ENCODE measurements around the gene WWC1.

WWC1 gene

DNA sequence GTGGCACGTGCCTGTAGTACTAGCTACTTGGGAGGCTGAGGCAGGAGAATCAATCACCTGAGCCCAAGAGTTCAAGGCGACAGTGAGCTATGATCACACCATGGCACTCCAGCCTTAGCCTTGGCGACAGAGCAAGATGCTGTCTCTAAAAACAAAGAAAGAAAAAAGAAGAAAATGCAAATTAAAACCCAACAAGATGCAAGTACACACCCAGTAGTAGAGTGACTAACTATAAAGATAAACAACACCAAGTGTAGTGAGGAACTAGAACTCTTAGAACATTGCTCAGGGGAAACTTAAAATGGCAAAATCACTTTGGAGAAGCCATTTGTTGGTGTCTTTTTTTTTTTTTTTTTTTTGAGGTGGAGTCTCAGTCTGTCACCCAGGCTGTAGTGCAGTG lies 160.1 kb downstream of the WWC1 start:
- DNase-seq: no peak

DNA sequence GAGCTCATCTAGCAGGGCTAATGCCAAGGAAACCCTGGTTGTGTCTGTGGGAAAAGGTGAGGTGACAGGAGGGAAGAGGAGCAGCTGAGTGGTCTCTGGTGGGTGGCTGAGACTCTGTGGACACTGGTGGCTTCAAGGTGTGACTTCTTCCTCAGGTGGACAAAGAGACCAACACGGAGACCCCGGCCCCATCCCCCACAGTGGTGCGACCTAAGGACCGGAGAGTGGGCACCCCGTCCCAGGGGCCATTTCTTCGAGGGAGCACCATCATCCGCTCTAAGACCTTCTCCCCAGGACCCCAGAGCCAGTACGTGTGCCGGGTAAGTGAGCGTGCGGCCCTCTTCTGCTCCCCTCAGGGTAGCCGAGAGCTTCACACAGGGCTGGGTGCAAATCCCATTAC lies 163.8 kb downstream of the WWC1 start:
- no peak for DNase-seq

DNA sequence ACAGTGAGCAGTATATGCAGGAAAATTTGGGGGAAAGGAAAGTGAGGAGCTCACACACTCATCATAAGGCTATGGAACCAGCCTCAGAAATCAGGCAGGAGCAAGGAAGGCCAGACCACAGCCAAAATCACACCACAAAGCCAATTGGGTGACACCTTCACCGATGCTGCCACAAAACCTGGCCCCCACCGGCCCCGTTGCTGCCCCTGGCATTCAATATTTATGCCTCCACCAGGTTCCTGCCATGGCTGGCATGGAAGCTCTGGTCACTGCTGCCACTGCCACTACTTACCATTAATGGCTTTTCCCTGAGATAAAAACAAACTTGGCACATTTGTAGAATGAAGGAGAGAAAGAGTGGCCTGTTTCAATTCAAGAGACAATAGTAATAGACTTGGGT lies 166.1 kb downstream of the WWC1 start:
- DNase-seq: no peak

DNA sequence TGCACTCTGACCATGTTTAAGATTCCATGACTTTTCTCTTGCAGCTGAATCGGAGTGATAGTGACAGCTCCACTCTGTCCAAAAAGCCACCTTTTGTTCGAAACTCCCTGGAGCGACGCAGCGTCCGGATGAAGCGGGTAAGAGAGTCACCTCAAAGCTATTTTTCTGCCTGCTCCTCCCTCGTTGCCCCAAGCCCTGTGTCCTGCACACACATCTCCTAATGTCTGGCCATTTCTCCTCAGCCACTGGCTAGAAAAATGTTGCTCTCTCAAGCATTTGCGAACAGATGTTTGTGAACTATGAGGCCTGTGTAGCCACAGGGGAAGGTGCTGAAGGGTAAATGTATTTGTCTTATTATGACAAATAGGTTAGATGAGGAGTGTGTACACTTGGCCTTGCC lies 169.2 kb downstream of the WWC1 start:
- no peak for DNase-seq

DNA sequence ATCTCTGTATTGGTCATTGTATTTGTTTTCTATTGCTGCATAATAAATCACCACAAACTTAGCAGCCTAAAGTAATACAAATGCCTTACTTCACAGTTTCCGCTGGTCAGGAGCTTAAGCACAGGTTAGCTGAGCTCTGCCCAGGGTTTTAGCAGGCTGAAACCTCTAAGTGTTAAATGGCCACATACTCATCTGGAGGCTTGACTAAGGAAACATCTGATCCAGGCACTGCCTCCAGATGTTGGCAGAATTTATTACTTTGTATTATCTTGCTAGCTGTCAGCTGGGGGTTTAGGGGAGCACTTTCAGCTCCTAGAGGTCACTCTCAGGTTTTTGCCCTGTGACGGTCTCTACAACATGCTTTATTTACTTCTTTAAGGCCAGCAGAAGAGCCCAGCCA lies 171.6 kb downstream of the WWC1 start:
- no peak for DNase-seq

DNA sequence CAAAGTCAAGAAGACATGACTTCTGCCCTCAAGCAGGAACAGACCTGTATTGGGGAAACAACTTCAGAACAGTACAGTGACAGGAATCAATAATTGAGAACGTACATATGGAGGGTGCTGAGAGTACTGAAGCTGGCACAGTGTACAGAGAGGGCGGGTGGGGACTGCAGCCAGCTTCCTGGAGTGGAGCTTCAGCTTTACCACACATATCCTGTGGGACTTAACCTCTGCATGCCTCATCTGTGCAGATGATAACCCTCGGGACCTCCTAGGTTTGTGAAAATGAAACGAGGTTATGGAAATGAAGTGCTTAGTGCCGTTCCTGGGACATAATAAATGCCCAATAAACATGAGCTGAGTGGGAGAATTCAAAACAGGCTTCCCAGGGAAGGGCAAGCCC lies 172.8 kb downstream of the WWC1 start:
- no peak for DNase-seq

DNA sequence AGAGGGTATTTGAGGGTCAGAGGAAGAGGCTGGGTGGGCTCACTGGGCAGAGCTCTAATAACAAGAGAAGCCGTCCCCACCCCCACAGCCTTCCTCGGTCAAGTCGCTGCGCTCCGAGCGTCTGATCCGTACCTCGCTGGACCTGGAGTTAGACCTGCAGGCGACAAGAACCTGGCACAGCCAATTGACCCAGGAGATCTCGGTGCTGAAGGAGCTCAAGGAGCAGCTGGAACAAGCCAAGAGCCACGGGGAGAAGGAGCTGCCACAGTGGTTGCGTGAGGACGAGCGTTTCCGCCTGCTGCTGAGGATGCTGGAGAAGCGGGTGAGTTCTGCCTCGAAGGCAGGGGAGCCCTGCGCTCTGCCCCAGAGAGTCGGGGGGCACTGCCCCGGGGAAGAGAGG lies 173.2 kb downstream of the WWC1 start:
- DNase-seq: no peak

DNA sequence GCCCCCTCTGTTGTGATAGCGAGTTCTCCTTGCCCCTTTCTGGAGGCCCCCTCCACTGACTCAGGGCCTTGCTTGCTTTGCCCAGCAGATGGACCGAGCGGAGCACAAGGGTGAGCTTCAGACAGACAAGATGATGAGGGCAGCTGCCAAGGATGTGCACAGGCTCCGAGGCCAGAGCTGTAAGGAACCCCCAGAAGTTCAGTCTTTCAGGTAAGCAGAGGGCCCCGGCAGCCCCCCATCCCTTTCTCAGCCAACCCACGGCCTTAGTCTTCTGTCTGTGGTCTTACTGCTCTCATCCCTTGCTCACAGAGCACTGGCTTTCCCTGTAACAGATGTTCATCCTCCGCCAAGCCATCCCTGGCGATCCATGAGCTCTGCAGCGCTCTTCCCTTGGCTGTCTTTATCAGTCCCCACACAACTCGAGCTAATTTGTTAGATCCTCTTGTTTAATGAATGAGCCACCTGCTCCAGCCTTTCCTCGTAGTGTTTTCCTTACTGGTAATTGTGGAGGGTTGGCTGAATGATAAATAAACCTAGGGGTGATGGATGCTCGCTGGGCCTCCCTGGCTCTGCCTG lies 176.4 kb downstream of the WWC1 start:
- DNase-seq: no peak

DNA sequence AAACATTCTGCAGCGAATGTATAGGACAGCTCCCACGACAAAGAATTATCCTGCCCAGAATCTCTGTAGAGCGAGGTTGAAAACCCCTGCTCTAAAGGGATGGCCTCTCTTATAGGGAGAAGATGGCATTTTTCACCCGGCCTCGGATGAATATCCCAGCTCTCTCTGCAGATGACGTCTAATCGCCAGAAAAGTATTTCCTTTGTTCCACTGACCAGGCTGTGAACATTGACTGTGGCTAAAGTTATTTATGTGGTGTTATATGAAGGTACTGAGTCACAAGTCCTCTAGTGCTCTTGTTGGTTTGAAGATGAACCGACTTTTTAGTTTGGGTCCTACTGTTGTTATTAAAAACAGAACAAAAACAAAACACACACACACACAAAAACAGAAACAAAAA lies 177.4 kb downstream of the WWC1 start:
- no peak for DNase-seq

DNA sequence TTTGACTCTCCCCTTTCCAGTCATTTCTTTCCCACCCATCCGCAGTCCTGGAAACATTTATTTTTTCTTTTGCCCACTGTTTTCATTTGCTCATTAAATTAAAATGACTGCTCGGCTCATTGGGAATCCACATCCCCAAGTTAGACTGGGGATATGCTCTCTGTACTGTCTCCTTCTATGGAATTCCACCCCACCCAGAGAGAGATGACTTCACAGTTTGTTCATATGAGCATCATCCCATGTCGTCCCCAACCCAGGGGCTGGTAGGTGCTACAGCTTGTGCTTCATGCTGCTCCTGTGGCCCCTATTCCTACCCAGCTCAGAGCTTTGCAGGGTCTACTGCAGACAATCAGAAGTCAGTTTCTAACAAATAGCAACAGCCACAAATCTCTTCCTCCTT lies 178.4 kb downstream of the WWC1 start:
- DNase-seq: no peak

DNA sequence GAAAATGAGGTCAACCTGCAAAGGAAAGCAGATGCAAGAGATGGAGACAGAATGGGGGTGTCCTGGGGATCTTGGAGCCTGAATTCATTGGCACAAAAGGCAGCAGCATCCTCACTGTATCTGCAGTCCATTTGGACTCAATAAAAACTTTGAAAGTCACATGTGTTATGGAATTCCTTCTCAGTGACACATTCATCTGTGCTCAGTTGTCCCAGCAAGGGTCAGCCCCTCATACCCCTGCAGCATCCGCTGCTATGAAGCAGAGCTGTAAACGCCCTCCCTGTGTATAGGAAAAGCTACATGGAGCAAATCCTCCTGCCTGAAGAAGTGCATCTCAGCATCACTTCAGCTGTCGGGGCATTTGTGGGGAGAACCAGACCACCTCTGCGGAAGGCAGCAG lies 180.3 kb downstream of the WWC1 start:
- DNase-seq: no peak

DNA sequence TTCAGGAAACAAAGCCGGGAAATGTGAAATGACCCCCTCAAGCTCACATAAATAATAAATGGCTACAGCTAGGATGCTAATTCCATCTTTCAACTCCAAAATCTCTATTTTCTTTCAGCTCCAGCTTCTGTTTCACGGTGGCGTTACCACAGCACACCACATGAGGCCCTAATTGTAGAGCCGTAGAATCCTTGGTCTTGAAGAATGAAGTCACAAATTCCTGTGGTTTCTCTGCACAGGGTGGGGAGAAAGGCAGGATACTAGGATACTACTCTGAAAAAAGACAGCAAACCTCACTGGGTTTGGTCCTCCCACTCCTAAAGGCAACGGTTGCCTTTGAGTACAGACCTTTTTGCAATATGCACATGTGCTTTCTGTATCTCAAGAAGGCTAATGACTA lies 180.9 kb downstream of the WWC1 start:
- no peak for DNase-seq

DNA sequence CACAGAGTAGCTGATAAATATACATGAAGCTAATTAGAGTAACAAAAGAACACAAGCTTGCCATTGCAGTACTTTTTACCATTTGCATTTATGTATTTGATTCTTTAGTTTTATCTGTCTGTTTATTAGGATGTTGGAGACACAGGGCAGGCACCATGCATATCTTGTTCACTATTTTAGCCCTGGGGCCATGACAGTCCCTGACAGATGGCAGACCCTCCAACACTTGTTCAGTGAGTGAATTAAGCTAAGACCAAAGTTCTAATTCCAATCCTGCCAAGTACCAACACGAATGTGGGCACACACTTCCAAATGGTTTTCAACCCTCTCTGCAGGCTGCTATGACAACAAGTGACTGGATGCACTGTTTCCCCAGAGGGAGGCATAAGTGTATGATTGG lies 182.9 kb downstream of the WWC1 start:
- no peak for DNase-seq

DNA sequence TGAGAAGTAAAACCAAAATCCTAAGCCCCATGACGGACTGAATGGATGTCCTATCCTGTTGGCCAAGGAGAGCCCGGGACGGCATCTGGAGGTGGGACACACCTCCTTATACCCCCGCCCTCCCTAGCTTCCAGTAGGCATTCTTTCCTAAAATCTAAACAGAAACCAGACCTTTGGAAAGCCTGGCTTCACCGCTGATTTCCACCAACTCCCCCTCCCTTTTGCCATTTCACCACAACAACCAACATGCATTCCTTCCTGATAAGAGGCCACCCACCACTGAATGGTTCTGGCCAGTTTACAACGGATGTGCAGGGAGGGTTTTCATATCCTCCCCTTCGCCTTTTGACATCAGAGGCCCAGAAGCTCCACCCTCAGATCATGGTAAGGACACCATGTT lies 185.6 kb downstream of the WWC1 start:
- DNase-seq: no peak

DNA sequence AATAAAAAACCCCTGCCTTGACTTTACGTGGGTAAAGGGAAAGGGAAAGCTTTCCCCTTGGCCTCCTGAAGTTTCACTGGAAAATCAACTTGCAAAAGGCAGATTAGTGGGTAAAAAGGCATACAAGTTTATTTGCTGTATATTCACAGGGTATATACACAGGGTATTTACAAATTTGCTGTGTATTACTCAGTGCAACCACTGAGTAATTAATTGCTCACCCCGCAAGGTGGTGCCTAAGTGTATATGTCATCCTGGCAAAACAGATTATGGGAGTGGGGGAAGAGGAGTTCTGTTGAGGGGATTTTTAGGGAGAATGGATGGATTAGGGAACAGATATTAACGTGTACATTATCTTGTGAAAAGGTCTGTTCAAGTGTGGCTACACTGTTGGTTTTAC lies 187.7 kb downstream of the WWC1 start:
- DNase-seq: no peak

DNA sequence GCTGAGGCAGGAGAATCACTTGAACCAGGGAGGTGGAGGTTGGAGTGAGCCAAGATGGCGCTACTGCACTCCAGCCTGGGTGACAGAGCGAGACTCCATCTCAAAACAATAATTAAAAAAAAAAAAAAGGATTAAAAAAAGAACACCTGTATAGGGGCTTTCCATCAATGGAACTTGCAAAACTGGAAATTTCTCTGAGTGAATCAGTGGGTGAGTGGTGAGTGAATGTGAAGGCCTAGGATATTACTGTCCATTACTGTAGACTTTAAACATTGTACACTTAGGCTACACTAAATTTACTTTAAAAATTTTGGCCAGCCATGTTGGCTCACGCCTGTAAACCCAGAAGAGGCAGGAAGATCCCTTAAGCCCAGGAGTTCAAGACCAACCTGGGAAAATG lies 189.2 kb downstream of the WWC1 start:
- DNase-seq: no peak

DNA sequence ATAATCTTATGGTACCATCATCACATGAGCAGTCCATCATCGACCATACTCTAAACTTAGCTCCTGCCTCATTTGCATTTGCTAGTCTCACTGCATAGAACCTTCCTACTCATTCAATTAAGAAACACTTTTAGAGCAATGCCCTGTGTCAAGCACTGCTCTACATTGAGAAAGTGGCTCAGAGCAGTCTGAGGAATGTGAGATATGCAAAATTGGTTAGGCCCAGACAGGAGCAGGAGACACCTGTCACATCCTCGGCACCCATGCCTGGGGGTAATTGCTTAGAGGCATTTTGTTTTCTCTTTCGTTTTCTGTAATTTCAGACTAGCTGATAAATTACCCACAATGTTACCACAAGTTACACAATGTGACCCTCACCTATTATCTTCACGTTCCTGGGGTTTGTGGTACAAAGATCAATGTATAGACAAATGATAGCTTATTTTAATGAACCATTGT lies 189.9 kb downstream of the WWC1 start:
- DNase-seq: no peak

DNA sequence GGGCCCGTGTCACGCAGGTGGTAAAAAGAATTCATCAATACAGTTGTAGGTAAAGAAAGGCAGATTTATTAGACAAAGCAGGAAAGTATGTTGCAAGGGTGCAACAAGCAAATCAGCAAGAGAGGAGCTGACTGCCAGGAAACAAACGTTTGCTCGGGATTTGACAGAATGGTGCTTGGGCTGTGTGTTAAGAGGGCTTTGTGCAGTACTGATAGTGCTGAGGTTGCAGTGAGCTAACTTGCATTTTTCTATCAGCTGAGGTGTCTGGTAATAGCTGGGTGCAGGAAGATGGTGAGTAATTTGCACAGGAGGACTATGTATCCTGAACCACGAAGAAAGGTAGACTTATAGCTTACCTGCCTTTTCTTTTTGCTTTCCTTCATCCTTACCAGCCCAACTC lies 190.9 kb downstream of the WWC1 start:
- DNase-seq: no peak

DNA sequence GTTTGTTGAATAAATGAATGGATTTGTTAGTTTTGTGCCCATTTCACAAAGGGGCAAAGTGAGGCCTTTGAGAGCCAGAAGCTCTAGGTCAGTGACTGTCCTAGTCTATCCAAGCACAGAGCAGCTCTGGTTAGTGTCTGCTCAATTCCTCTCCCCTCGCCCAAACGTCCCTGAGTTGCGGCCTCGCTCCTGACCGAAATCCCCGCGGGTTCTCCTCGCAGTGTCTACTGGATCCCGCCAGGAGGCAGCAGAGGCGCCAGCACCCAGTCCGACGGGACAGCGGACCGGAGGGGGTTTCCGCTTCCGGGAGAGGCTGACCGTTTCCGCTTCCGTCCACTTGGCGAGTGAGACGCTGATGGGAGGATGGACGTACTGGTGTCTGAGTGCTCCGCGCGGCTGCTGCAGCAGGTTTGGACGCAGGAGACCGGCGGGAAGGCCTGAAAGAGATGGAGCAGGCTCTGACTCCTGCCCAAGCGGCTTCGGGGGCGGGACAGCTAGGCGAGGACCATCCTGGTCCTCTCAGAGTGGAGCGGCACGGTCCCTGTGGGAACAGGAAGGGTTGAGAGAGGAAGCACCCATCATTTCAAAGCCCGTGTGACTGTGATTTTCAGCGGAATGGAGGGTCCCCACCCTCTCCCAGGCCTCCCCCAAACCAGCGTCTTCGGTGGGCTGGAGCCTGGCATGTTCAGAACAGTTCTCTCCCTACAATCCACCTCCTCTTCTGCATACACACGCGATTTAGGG lies 194.9 kb downstream of the WWC1 start, which contains the start of gene RARS1:
Gene RARS1, plus strand, starts transcription at position 336 of the 744 bp plus-strand sequence. Its CDS starts 28 bp downstream, at position 364.
- DNase-seq: peak; percentile 88

DNA sequence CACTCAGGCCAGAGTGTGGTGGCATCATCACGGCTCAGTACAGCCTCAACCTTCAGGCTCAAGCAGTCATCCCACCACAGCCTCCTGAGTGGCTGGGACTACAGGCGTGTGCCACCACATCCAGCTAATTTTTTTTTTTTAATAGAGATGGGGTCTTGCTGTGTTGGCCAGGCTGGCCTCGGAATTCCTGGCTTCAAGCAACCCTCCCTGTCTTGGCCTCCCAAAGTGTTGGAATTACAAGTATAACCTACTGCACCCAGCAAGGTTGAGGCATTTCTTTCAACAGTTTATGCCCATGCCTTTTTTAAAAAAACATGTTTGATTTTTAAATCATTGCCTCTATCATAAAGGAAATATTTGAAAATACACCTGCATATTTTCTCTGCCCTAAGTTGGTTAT lies 197.6 kb downstream of the WWC1 start:
- no peak for DNase-seq

DNA sequence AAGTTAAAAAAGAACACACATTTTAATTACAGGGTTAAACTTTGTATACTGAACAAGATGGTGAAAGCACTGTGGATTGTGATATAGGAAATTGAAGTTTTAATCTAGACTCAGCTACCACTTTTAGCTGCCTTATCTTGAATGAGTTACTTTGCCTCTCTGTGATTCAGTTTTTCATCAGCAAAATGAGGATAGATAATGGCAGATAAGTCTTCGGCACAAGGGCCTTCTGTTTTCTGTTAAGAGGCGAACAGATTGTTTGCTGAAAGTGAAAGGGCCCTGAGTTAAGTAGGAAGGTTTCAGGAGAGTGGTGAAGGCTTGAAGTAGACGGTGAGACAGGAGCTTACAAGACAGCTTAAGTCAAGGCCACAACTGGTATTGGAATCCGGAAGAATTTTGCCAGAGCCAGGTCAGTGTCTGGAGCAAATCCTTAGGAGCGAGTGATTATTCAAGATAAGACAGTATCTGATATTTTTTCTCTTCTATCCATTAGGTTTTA lies 202.7 kb downstream of the WWC1 start:
- DNase-seq: no peak

DNA sequence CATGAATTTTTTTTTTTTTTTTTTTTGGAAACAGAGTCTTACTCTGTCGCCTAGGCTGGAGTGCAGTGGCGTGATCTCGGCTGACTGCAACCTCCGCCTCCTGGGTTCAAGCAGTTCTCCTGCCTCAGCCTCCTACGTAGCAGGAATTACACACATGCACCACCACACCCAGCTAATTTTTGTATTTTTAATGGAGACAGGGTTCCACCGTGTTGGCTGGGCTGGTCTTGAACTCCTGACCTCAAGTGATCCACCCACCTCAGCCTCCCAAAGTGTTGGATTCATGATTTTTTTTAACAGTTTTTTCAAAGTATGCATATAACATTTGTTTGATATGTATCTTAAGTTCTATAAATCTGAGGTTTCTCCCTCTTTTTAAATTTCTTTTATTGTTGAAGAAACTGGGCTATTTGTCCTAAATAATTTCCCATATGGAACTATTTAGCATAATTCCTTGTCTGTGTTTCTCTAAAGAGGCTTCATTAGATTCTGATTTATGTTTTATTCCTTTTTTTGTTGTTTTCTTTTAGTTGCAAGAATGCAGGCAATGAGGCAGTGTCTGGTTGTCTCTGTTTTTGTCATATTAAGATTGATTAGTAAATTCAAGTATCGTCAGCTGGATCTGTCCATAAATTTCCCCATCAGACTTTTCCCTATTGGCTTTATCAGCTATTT lies 211.3 kb downstream of the WWC1 start:
- no peak for DNase-seq

DNA sequence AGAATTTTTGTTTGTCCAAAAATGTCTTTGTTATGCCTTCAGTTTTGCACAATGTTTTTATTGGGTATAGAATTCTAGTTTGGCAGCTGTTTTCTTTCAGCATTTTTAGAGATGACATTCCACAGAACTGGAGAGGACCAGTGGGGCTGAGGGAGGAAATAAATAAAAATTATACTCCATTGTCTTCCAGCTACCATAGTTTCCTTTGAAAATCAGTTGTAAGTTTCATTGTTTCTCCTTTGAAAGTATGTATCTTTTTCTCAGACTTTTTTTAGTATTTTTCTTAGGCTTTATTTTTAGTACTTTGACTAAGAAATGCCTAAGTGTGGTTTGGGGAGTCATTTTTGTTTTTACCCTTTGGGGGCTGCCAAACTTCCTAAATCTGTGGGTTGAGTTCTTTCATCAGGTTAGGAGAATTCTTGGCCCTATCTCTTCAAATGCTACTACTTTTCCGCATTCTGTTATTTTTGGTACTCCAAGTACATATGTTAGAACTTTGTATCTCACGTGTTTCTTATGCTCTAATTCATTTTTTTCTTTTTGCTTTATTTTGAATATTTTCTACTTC lies 222.5 kb downstream of the WWC1 start:
- DNase-seq: no peak

All from KG1 (cell line).